ENCODE measurements around the gene SYAP1. TPM values are rescaled to one million over a fixed set of nuclear protein-coding genes. Genes with fewer than 3 reads are reported as not detected.

The SYAP1 gene
- 10 to 100 TPM; 35.0 to 53.4 (median 46.9) TPM for total RNA-seq
- long read RNA-seq, donor 1, full-length matches to known transcripts: 47 of 54 reads
- long read RNA-seq, donor 1, partial matches to known transcripts: 0 of 54 reads
- long read RNA-seq, donor 1, other reads (novel, unspliced or antisense): 7 of 54 reads
- long read RNA-seq, donor 2, full-length matches to known transcripts: 91 of 126 reads
- long read RNA-seq, donor 2, partial matches to known transcripts: 27 of 126 reads
- long read RNA-seq, donor 2, other reads (novel, unspliced or antisense): 8 of 126 reads

GRCh38 chrX:16719334-16720084 is at the start of gene SYAP1:
SYAP1 (plus strand) TSS chrX:16719612; CDS start chrX:16719725, 113 bp downstream.
- peak; percentile 94 to 98 (median 96) for DNase-seq
- intact Hi-C loops (cut with DNase I, micrococcal nuclease): no loop called here
- Histone ChIP-seq H3K36me3 (ENCODE audit: low read depth) (no peaks in the 10 kb centered on the region), H3K9me3 (no peaks in the 10 kb centered on the region), H3K4me3 (peak within 1 kb of the TSS; percentile 30), H3K4me1 (ENCODE audit: low read depth) (peaks cover 4% of the 10 kb centered on the region)
- TF ChIP-seq CTCF (IDR thresholded peaks at IDR 0.05): no peak
- peak; percentile 98 for ATAC-seq

- peak in 1 of 3 donors; percentile 23 for DNase-seq
- peak; percentile 31 for ATAC-seq
Observed at GRCh38 chrX:16671005-16671404, 48.4 kb upstream of the SYAP1 start.

GRCh38 chrX:16678689-16679088 is 40.7 kb upstream of the SYAP1 start:
- intact Hi-C loops (cut with DNase I, micrococcal nuclease): no loop called here
- Histone ChIP-seq H3K4me1 (ENCODE audit: low read depth) (no peaks in the 10 kb centered on the region), H3K36me3 (ENCODE audit: low read depth) (no peaks in the 10 kb centered on the region), H3K9me3 (no peaks in the 10 kb centered on the region), H3K4me3 (no peak overlapping the region)
- no peak for TF ChIP-seq CTCF (IDR thresholded peaks at IDR 0.05)
- no peak for ATAC-seq
- no peak for DNase-seq

More at GRCh38 chrX:16671005-16671404, 48.4 kb upstream of the SYAP1 start:
- intact Hi-C loops (cut with DNase I, micrococcal nuclease): no loop called here
- Histone ChIP-seq H3K4me1 (ENCODE audit: low read depth) (no peaks in the 10 kb centered on the region), H3K9me3 (no peaks in the 10 kb centered on the region), H3K4me3 (no peak overlapping the region), H3K36me3 (ENCODE audit: low read depth) (no peaks in the 10 kb centered on the region)
- no peak for TF ChIP-seq CTCF (IDR thresholded peaks at IDR 0.05)

GRCh38 chrX:16683007-16683664 is 36.3 kb upstream of the SYAP1 start:
- DNase-seq: no peak
- TF ChIP-seq CTCF (IDR thresholded peaks at IDR 0.05): no peak
- no peaks in the 10 kb centered on the region for H3K9me3 ChIP-seq
- no peak for ATAC-seq
- H3K4me1 ChIP-seq (ENCODE audit: low read depth): no peaks in the 10 kb centered on the region
- no peaks in the 10 kb centered on the region for H3K36me3 ChIP-seq (ENCODE audit: low read depth)
- H3K4me3 ChIP-seq: no peak overlapping the region
- intact Hi-C loops (cut with DNase I, micrococcal nuclease): no loop called here

GRCh38 chrX:16687514-16687913 is 31.9 kb upstream of the SYAP1 start:
- TF ChIP-seq CTCF (IDR thresholded peaks at IDR 0.05): no peak
- ATAC-seq (no peak), DNase-seq (no peak)
- intact Hi-C loops (cut with DNase I, micrococcal nuclease): no loop called here
- H3K9me3 ChIP-seq: no peaks in the 10 kb centered on the region
- no peaks in the 10 kb centered on the region for H3K4me1 ChIP-seq (ENCODE audit: low read depth)
- H3K36me3 ChIP-seq (ENCODE audit: low read depth): no peaks in the 10 kb centered on the region
- no peak overlapping the region for H3K4me3 ChIP-seq

All from mucosa of descending colon (tissue), 3 donors.